Prostate gland (tissue), 2 donors: Measurements from ENCODE around the gene ITPR2.

ENCODE experiments used
- POLR2AphosphoS5 ChIP-seq: sonication (generic); formaldehyde crosslinking; IDR thresholded peaks from one replicate; pipeline ENCODE4 v1.6.1; 2017; ENCODE audit warnings: antibody characterized with exemption
- TF ChIP-seq, protein P1 (sequence below), 4 experiments: fragments of 200-600 bp in 2 of 4; fragments of 450-650 bp in 2 of 4; sonication (generic) in 2 of 4; IDR thresholded peaks; 1 replicate in 3 of 4; 2 replicates in 1 of 4; pipeline ENCODE4 v1.5.1; 2016 to 2019; ENCODE audit warnings: antibody characterized with exemption in 4 of 4, mild to moderate bottlenecking in 2 of 4, moderate library complexity in 2 of 4

DNA sequence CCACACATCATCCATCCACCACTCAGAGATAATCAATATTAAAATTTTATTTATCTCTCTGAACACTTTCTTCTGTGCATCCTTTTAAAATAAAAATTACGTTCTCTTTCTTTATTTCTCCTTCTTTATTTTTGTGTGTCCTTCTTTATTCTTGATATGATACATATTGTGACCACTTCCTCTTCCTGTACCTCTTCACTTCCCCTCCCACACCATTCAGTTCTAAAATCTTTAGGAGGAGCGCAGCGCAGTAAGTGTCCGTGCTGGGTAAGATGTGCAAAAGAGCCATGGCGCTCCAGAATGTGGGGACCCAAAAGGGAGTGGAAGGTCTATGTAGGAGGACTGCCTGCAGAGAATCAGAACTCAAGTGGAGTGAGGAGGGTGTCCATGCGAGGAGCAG lies 256.7 kb downstream of the ITPR2 start:
- TF ChIP-seq, protein P1, sequence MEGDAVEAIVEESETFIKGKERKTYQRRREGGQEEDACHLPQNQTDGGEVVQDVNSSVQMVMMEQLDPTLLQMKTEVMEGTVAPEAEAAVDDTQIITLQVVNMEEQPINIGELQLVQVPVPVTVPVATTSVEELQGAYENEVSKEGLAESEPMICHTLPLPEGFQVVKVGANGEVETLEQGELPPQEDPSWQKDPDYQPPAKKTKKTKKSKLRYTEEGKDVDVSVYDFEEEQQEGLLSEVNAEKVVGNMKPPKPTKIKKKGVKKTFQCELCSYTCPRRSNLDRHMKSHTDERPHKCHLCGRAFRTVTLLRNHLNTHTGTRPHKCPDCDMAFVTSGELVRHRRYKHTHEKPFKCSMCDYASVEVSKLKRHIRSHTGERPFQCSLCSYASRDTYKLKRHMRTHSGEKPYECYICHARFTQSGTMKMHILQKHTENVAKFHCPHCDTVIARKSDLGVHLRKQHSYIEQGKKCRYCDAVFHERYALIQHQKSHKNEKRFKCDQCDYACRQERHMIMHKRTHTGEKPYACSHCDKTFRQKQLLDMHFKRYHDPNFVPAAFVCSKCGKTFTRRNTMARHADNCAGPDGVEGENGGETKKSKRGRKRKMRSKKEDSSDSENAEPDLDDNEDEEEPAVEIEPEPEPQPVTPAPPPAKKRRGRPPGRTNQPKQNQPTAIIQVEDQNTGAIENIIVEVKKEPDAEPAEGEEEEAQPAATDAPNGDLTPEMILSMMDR (IDR thresholded peaks at IDR 0.05), result no peak
- TF ChIP-seq POLR2AphosphoS5, result no peak
